ENCODE data around the gene DALRD3.

The DALRD3 gene

DNA sequence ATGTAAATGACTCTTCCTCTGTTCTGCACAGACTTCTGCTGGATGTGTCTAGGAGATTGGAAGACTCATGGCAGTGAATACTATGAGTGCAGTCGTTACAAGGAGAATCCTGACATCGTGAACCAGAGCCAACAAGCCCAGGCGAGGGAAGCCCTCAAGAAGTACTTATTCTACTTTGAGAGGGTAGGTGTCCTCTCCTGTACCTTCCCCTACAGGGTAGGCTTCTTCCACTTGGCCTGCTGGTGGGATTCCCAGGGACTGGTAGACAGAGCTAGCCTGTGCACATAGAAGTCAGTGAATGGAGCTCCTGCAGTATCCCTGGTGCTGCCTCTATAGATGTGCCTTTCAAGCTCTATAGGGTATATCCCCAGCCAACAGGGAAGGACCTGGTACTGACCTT, 38.9 kb downstream of the DALRD3 start:
- DNase-seq (ENCODE audit: low spot score) = no peak

DNA sequence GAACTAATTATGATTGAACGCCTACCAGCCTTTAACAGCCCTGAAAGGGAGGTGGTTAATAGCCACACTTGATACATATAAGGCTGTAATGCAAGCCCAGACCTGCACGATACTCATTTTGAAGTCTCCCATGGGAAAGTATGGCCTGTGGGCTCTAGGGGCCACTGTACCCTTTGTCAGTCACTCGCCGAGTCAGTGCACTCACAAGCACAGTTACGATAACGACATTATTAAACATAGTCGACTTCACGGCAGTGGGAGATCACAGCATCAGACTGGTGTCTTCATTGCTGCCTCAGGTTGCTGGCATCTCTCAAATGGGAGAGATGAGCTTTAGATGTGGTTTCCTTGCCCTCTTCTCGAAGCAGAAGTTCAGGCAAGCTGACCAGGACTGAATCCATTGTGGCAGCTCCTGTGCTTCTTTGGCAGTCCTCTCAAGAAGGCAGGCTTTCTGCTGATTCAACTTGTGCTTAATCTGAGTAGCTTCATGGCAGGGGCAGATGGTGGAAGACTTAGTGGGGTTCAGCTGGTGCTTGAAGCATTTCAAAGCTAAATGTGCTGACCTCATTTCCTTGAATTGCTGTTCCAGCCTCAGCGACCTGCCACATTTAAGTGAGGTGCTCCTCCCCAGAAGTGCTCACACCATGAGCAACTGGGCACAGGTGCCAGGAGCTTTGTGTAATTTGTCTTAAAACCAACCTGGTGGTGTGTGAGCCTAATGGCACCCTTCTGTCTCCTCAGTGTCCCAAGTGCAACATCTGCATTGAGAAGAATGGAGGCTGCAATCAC, 44.1 kb downstream of the DALRD3 start:
- DNase-seq (ENCODE audit: low spot score) = no peak

DNA sequence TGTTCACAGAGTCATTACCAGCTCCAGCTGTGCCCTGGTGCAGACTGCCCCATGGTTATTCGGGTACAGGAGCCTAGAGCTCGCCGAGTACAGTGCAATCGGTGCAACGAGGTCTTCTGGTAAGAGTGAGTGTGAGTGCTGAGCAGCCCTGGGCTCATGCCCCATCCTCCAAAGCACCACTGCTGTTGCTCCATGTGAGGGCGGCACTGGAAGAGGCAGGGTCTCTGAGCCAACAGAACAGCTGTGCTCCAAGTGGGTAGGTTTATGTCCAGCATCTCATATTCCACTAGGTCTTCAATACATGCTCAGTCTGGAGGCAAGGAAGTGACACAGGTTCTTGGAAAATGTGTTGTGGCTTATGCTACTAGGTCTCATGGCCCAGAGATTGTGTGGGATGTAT, 47.8 kb downstream of the DALRD3 start:
- DNase-seq (ENCODE audit: low spot score) = no peak

DNA sequence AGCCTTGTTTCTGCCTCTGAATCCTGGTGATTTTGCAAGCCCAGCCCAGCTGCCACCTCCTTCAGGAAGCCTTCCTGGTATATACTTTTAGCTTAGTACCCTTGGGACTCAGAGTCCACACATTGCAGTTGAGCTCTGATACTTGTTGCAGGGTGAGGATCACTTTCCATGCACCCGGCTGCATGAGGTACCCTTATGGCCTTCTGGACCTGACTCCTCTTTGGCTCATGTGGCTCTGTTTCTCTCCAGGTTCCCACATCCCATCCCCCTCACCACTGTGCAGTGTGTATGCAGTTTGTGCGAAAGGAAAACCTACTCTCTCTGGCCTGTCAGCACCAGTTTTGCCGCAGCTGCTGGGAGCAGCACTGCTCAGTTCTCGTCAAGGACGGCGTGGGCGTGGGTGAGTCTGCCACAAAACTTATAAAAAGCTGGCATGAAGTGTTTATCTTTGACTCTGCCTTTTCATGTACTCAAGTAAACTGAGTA, 51.5 kb downstream of the DALRD3 start:
- DNase-seq (ENCODE audit: low spot score) = no peak

DNA sequence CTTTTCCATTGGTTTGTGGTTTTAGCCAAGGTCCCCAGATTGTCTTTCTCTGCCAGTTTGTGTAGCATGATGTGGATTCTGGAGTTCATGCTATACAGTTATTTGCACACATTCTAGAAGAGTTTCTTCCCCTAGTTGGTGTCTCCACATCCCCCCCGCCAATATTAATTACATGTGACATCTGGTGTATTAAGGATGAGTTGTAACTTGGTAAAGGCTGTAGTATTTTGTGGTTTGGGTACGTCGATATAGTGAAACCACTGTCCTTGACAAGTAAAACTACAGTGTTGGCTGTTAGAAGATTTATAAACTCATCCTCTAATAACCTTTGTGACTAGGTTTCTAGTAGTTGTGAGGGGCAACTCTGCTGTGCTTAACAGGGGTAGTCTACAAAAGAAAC, 52.0 kb downstream of the DALRD3 start:
- DNase-seq (ENCODE audit: low spot score) = no peak
